GM21381 (cell line): ENCODE data around the gene VDR.
"Not testable (repeated sequence)": the region's sequence is repeated elsewhere in the genome, so short reads cannot be mapped to it uniquely, and the experiment has no call there.

Source experiments
- ATAC-seq: cut with Tn5 transposase; IDR thresholded peaks from one replicate; pipeline ENCODE4 v1.9.1; 2021; ENCODE audit warnings: mild to moderate bottlenecking, moderate library complexity; ENCODE audit not compliant: unreplicated experiment

The VDR gene

GRCh38 chr12:47850153-47851084 lies 54.4 kb downstream of the VDR start:
- ATAC-seq = no peak

GRCh38 chr12:47849261-47849660 lies 55.5 kb downstream of the VDR start:
- ATAC-seq = no peak

- no peak for ATAC-seq
Measured at GRCh38 chr12:47848853-47849252, 55.9 kb downstream of the VDR start.

- no peak for ATAC-seq
Measured at GRCh38 chr12:47846294-47846996, 58.3 kb downstream of the VDR start.

- ATAC-seq = no peak
Measured at GRCh38 chr12:47845081-47845480, 59.7 kb downstream of the VDR start.

- no peak for ATAC-seq
Measured at GRCh38 chr12:47844264-47845019, 60.4 kb downstream of the VDR start.

GRCh38 chr12:47843226-47843980 lies 61.4 kb downstream of the VDR start:
- ATAC-seq = no peak

- ATAC-seq = not testable (repeated sequence)
Measured at GRCh38 chr12:47842543-47842942, 62.3 kb downstream of the VDR start.

- no peak for ATAC-seq
Measured at GRCh38 chr12:47841910-47842309, 62.9 kb downstream of the VDR start.

GRCh38 chr12:47841501-47841900 lies 63.3 kb downstream of the VDR start:
- ATAC-seq = no peak

GRCh38 chr12:47840571-47840970 lies 64.2 kb downstream of the VDR start:
- no peak for ATAC-seq

- no peak for ATAC-seq
Measured at GRCh38 chr12:47839214-47839876, 65.4 kb downstream of the VDR start.

- no peak for ATAC-seq
Measured at GRCh38 chr12:47838286-47838931, 66.4 kb downstream of the VDR start.

- ATAC-seq = no peak
Measured at GRCh38 chr12:47837190-47838171, 67.3 kb downstream of the VDR start.

GRCh38 chr12:47835831-47836155 lies 69.0 kb downstream of the VDR start:
- no peak for ATAC-seq

GRCh38 chr12:47835006-47835830 lies 69.6 kb downstream of the VDR start:
- ATAC-seq = no peak

- no peak for ATAC-seq
Measured at GRCh38 chr12:47834199-47834903, 70.4 kb downstream of the VDR start.
